GM10248 (cell line): ENCODE results near the gene WDR19.
"Not testable (repeated sequence)": the region's sequence is repeated elsewhere in the genome, so short reads cannot be mapped to it uniquely, and the experiment has no call there.

ENCODE experiments used
- CTCF ChIA-PET: fragments of 300-600 bp; sonication (Branson Sonifier 250); formaldehyde crosslinking; extraction: SDS; loops from one replicate; lab custom pipeline; 2021; ENCODE audit warnings: antibody characterized with exemption; lab: Yijun Ruan, JAX
- POLR2A ChIA-PET: fragments of 350-650 bp; sonication (Branson Sonifier 250); formaldehyde crosslinking; extraction: SDS; loops from one replicate; lab custom pipeline; 2020; ENCODE audit warnings: antibody characterized with exemption; lab: Yijun Ruan, JAX
- DNase-seq: peaks from one replicate; pipeline ENCODE4 v3.0.0; 2012; ENCODE audit errors: extremely low spot score
- CTCF ChIP-seq: IDR thresholded peaks from 2 replicates; pipeline ENCODE4 v1.5.1; 2012; ENCODE audit warnings: mild to moderate bottlenecking, low read depth; ENCODE audit errors: extremely low read depth, missing control alignments, control extremely low read depth

Gene WDR19

GRCh38 chr4:39179681-39180080, 2.6 kb upstream of the WDR19 start:
- POLR2A ChIA-PET, result no interaction called here
- TF ChIP-seq CTCF, result no peak
- no peak for DNase-seq
- CTCF ChIA-PET, result interaction anchor here (1.3 kb wide), 1 partner anchor 319 kb away, joined by 5 read pairs; no protein-coding TSS in a partner anchor

- POLR2A ChIA-PET, DNase-seq: not testable (repeated sequence)
- CTCF ChIA-PET, result interaction anchor here (1.1 to 3.9 kb wide), 4 partner anchors 16 to 320 kb away, joined by 5 to 14 read pairs (median 5); no protein-coding TSS in a partner anchor
Measured at GRCh38 chr4:39180629-39181028, 1.7 kb upstream of the WDR19 start.

- no peak for TF ChIP-seq CTCF
- ChIA-PET CTCF (interaction anchor here (0.6 to 3.9 kb wide), 12 partner anchors 9 to 326 kb away, joined by 3 to 14 read pairs (median 5); no protein-coding TSS in a partner anchor), POLR2A (no interaction called here)
- no peak for DNase-seq
Measured at GRCh38 chr4:39181520-39181904, 817 bp upstream of the WDR19 start.

GRCh38 chr4:39201963-39202362, 19.6 kb downstream of the WDR19 start:
- ChIA-PET CTCF (no interaction called here), POLR2A (no interaction called here)
- TF ChIP-seq CTCF, result no peak
- no peak for DNase-seq

- no peak for TF ChIP-seq CTCF
- ChIA-PET POLR2A (no interaction called here), CTCF (interaction anchor here (1.5 kb wide), 1 partner anchor 19 kb away, joined by 3 read pairs; no protein-coding TSS in a partner anchor)
- DNase-seq, result no peak
Measured at GRCh38 chr4:39204543-39204942, 22.2 kb downstream of the WDR19 start.

- CTCF ChIA-PET, result interaction anchor here (1.0 kb wide), 1 partner anchor 23 kb away, joined by 3 read pairs; no protein-coding TSS in a partner anchor
- TF ChIP-seq CTCF, result no peak
- POLR2A ChIA-PET, result no interaction called here
- no peak for DNase-seq
Measured at GRCh38 chr4:39205000-39205399, 22.7 kb downstream of the WDR19 start.

GRCh38 chr4:39205476-39205875, 23.1 kb downstream of the WDR19 start:
- DNase-seq, result no peak
- ChIA-PET CTCF (interaction anchor here (1.0 kb wide), 1 partner anchor 24 kb away, joined by 3 read pairs; no protein-coding TSS in a partner anchor), POLR2A (no interaction called here)
- TF ChIP-seq CTCF, result no peak
